Anterior cingulate cortex (tissue), 58 donors: ENCODE measurements around the gene KRT34.
"Not testable (repeated sequence)": the region's sequence is repeated elsewhere in the genome, so short reads cannot be mapped to it uniquely, and the experiment has no call there.

Experiments
- DNase-seq, 58 donors: peaks; one replicate each; lab custom pipeline; 2025; lab: John Stamatoyannopoulos, UW

Gene KRT34

GRCh38 chr17:41406205-41406604 lies 24.1 kb upstream of the KRT34 start:
- no peak for DNase-seq

- DNase-seq, result no peak
These were observed 22.0 kb upstream of the KRT34 start for GRCh38 chr17:41404024-41404671.

- DNase-seq, result no peak
These were observed 21.4 kb upstream of the KRT34 start for GRCh38 chr17:41403404-41404023.

- DNase-seq, result peak in 1 of 58 donors; percentile 13
These were observed 20.1 kb upstream of the KRT34 start for GRCh38 chr17:41402161-41402560.

GRCh38 chr17:41396996-41397660 lies 15.0 kb upstream of the KRT34 start, which contains the start of gene KRT31:
TSS of gene KRT31 (minus strand) at chr17:41397608. CDS start at chr17:41397539, 69 bp downstream.
- no peak for DNase-seq

GRCh38 chr17:41396340-41396739 lies 14.2 kb upstream of the KRT34 start:
- no peak for DNase-seq

- no peak for DNase-seq
These were observed 13.5 kb upstream of the KRT34 start for GRCh38 chr17:41395611-41396010.

GRCh38 chr17:41395044-41395443 lies 12.9 kb upstream of the KRT34 start:
- not testable (repeated sequence) for DNase-seq

- no peak for DNase-seq
These were observed 12.3 kb upstream of the KRT34 start for GRCh38 chr17:41394254-41394996.

GRCh38 chr17:41393826-41394225 lies 11.7 kb upstream of the KRT34 start:
- no peak for DNase-seq

- DNase-seq, result no peak
These were observed 11.2 kb upstream of the KRT34 start for GRCh38 chr17:41393294-41393693.

GRCh38 chr17:41392278-41392677 lies 10.2 kb upstream of the KRT34 start:
- DNase-seq, result no peak

- no peak for DNase-seq
These were observed 9.4 kb upstream of the KRT34 start for GRCh38 chr17:41391535-41391934.

GRCh38 chr17:41390411-41390938 lies 8.4 kb upstream of the KRT34 start:
- no peak for DNase-seq

- DNase-seq, result no peak
These were observed 5.6 kb upstream of the KRT34 start for GRCh38 chr17:41387670-41388069.

GRCh38 chr17:41386227-41386626 lies 4.1 kb upstream of the KRT34 start:
- no peak for DNase-seq

- DNase-seq, result no peak
These were observed 1.6 kb upstream of the KRT34 start for GRCh38 chr17:41383690-41384089.

- no peak for DNase-seq
These were observed 288 bp upstream of the KRT34 start for GRCh38 chr17:41382394-41382793.

- not testable (repeated sequence) for DNase-seq
These were observed 2.0 kb downstream of the KRT34 start for GRCh38 chr17:41380091-41380490.

GRCh38 chr17:41377546-41377945 lies 4.6 kb downstream of the KRT34 start:
- DNase-seq, result no peak

GRCh38 chr17:41369713-41370112 lies 12.4 kb downstream of the KRT34 start, which contains the start of gene KRT33B:
TSS of gene KRT33B (minus strand) at chr17:41369813. CDS start at chr17:41369750, 63 bp downstream.
- DNase-seq, result no peak
